ENCODE results near the gene FMN1. TPM values are rescaled to one million over a fixed set of nuclear protein-coding genes. Genes with fewer than 3 reads are reported as not detected.

The FMN1 gene
- total RNA-seq, 2 donors from 2014 or later = 13.7 to 17.1 TPM

DNA sequence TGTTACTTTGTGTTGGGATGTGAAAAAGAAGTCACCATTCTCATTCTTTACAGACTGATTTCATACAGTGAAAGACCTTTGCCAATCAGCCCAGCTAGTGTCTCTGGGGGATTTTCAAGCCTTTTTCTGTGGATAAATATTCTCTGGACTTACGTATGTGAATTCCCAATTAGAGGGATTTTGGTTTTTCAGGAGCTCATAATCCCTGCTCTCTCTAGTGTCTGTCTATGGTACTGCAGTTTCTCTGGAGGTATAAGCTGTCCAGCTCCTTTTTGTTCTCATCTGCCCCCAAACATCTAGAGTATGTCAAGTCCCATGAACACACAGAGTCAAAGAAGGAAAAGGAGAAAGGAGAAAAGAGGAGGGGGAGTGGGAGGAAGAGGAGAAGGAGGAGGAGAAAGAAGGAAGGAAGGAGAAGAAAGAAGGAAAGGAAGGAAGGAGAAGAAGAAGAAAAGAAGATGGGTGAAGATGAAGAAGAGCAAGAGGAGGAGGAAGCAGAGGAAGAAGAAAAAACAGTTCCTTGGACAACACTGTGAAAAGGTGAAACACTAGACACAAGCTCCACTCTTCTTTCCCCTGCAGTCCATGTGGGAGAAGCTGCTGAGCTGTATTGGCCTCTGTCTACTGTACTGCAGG, 258.1 kb downstream of the FMN1 start:
- peak in 1 of 4 donors; percentile 9 for DNase-seq
- intact Hi-C loops (cut with DNase I) = no loop called here
- ATAC-seq = peak; percentile 66

GRCh38 chr15:32935139-32935538, 259.4 kb downstream of the FMN1 start:
- 92 to 96% methylated on average over 5 of the region's 5 CpGs for WGBS, 2 donors
- Histone ChIP-seq H3K27ac (no peak overlapping the region), H3K9me3 (no peaks in the 10 kb centered on the region), H3K36me3 (replicated peaks in 1 of 2; ENCODE audit: insufficient read depth in 1 of 2, low read depth in 2 of 2) (no peaks in the 10 kb centered on the region), H3K4me1 (no peaks in the 10 kb centered on the region), H3K4me3 (no peak overlapping the region), H3K27me3 (no peaks in the 10 kb centered on the region)
- TF ChIP-seq, protein P1, sequence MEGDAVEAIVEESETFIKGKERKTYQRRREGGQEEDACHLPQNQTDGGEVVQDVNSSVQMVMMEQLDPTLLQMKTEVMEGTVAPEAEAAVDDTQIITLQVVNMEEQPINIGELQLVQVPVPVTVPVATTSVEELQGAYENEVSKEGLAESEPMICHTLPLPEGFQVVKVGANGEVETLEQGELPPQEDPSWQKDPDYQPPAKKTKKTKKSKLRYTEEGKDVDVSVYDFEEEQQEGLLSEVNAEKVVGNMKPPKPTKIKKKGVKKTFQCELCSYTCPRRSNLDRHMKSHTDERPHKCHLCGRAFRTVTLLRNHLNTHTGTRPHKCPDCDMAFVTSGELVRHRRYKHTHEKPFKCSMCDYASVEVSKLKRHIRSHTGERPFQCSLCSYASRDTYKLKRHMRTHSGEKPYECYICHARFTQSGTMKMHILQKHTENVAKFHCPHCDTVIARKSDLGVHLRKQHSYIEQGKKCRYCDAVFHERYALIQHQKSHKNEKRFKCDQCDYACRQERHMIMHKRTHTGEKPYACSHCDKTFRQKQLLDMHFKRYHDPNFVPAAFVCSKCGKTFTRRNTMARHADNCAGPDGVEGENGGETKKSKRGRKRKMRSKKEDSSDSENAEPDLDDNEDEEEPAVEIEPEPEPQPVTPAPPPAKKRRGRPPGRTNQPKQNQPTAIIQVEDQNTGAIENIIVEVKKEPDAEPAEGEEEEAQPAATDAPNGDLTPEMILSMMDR (IDR thresholded peaks at IDR 0.05) = no peak
- TF ChIP-seq POLR2A (IDR thresholded peaks at IDR 0.05) = no peak
- no peak for ATAC-seq
- intact Hi-C loops (cut with DNase I) = no loop called here
- no peak for DNase-seq

More for the DNA sequence above, 258.1 kb downstream of the FMN1 start:
- no peak overlapping the region for H3K27ac ChIP-seq
- no peaks in the 10 kb centered on the region for H3K27me3 ChIP-seq
- no peaks in the 10 kb centered on the region for H3K4me1 ChIP-seq
- TF ChIP-seq POLR2A (IDR thresholded peaks at IDR 0.05) = no peak
- TF ChIP-seq, protein P1 (IDR thresholded peaks at IDR 0.05) = peak; percentile 50 to 78 (median 62)
- H3K9me3 ChIP-seq = no peaks in the 10 kb centered on the region
- 18 to 19% methylated on average over 1 of the region's 1 CpG for WGBS, 2 donors
- H3K4me3 ChIP-seq = no peak overlapping the region
- H3K36me3 ChIP-seq (replicated peaks in 1 of 2; ENCODE audit: insufficient read depth in 1 of 2, low read depth in 2 of 2) = no peaks in the 10 kb centered on the region

DNA sequence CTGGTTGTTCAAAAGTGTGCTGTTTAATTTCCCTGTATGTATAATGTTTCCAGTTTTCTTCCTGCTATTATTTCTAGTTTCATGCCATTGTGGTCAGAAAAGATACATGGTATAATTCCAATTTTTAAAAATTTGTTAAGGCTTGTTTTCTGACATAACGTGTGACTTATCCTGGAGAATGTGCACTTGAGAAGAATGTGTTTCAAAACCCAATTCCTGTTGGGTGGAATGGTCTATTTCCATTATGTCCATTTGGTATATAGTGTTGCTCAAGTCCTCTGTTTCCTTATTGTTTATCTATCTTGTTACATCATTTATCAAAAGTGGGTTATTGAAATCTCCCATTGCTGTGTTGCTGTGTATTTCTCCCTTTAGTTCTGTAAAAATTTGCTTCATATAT, 261.3 kb downstream of the FMN1 start:
- 89 to 90% methylated on average over 1 of the region's 1 CpG for WGBS, 2 donors
- ATAC-seq (no peak), DNase-seq (no peak)
- Histone ChIP-seq H3K36me3 (replicated peaks in 1 of 2; ENCODE audit: insufficient read depth in 1 of 2, low read depth in 2 of 2) (no peaks in the 10 kb centered on the region), H3K27me3 (no peaks in the 10 kb centered on the region), H3K27ac (no peak overlapping the region), H3K9me3 (no peaks in the 10 kb centered on the region), H3K4me1 (no peaks in the 10 kb centered on the region), H3K4me3 (no peak overlapping the region)
- intact Hi-C loops (cut with DNase I) = no loop called here
- TF ChIP-seq, protein P1 (IDR thresholded peaks at IDR 0.05) = no peak
- TF ChIP-seq POLR2A (IDR thresholded peaks at IDR 0.05) = no peak

DNA sequence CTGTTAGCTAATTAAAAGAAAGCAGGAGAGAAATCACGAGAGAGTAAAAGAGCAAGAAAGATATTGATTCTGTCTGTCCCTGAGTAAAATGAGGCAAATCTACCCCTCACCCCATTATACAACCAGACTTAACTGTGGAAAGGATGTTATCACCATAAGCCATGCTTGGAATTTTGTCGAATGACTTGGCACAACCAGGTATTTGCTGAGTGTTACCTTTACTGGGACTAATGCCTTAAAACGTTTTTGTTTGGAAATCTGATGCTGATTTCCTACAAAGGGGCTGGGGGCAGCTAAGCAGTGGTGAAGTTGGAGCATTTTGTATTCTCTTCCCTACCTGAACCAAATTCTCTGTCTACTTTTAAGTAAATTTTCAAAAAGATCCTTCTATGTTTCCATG, 265.6 kb downstream of the FMN1 start:
- intact Hi-C loops (cut with DNase I) = no loop called here
- Histone ChIP-seq H3K27ac (no peak overlapping the region), H3K36me3 (replicated peaks in 1 of 2; ENCODE audit: insufficient read depth in 1 of 2, low read depth in 2 of 2) (no peaks in the 10 kb centered on the region), H3K9me3 (no peaks in the 10 kb centered on the region), H3K27me3 (no peaks in the 10 kb centered on the region), H3K4me3 (no peak overlapping the region), H3K4me1 (no peaks in the 10 kb centered on the region)
- WGBS, 2 donors = 19 to 30% methylated on average over 3 of the region's 3 CpGs
- TF ChIP-seq, protein P1 (IDR thresholded peaks at IDR 0.05) = no peak
- no peak for TF ChIP-seq POLR2A (IDR thresholded peaks at IDR 0.05)
- ATAC-seq (no peak), DNase-seq (no peak)

- DNase-seq (no peak), ATAC-seq (no peak)
- H3K9me3 ChIP-seq = no peaks in the 10 kb centered on the region
- H3K27me3 ChIP-seq = no peaks in the 10 kb centered on the region
- no peaks in the 10 kb centered on the region for H3K4me1 ChIP-seq
- H3K27ac ChIP-seq = no peak overlapping the region
- TF ChIP-seq, protein P1 (IDR thresholded peaks at IDR 0.05) = no peak
- TF ChIP-seq POLR2A (IDR thresholded peaks at IDR 0.05) = no peak
- no peaks in the 10 kb centered on the region for H3K36me3 ChIP-seq (replicated peaks in 1 of 2; ENCODE audit: insufficient read depth in 1 of 2, low read depth in 2 of 2)
- intact Hi-C loops (cut with DNase I) = no loop called here
- no peak overlapping the region for H3K4me3 ChIP-seq
- WGBS, 2 donors = 90 to 91% methylated on average over 4 of the region's 4 CpGs
These were observed 267.4 kb downstream of the FMN1 start for GRCh38 chr15:32927124-32927523.

All from body of pancreas (tissue), 4 donors.